Pancreas (tissue), 10 donors: Measurements from ENCODE around the gene MYBPC2. TPM values are rescaled to one million over a fixed set of nuclear protein-coding genes. Genes with fewer than 3 reads are reported as not detected.

Experiments
- ATAC-seq, 4 donors: fragments of 200-7000 bp; cut with Tn5 transposase; one replicate each; pipeline versions ENCODE4 v1.8.0 to v1.9.1; 2020; ENCODE audit warnings: mild to moderate bottlenecking in 4 of 4, moderate library complexity in 4 of 4
- DNase-seq, 6 donors: peaks; one replicate each; pipeline ENCODE4 v3.0.0-alpha.2; 2020
- FAIRE-seq: peaks from 2 replicates; lab custom pipeline; 2012; peaks lifted over from hg19 to GRCh38; lab: Jason Lieb, UNC
- H3K27ac ChIP-seq, 4 donors: fragments of 200-600 bp; sonication (generic); 1 replicate in 3 of 4; 2 replicates in 1 of 4; pipeline versions ENCODE4 v1.5.0 to v1.8.0; 2020
- H3K27me3 ChIP-seq, 4 donors: fragments of 200-600 bp; one replicate each; pipeline ENCODE4 v1.8.0; 2021
- H3K36me3 ChIP-seq, 3 donors: fragments of 200-600 bp; sonication (generic) in 1 of 3; one replicate each; pipeline versions ENCODE4 v1.5.0 to v1.8.0; 2020 to 2021
- H3K4me1 ChIP-seq, 3 donors: fragments of 200-600 bp; one replicate each; pipeline ENCODE4 v1.8.0; 2021
- H3K4me3 ChIP-seq, 4 donors: fragments of 200-600 bp; sonication (generic) in 2 of 4; one replicate each; pipeline versions ENCODE4 v1.5.0 to v1.8.0; 2020 to 2021
- H3K9me3 ChIP-seq, 4 donors: fragments of 200-600 bp; one replicate each; pipeline ENCODE4 v1.8.0; 2021
- CTCF ChIP-seq, 4 donors: fragments of 200-600 bp; sonication (generic) in 3 of 4; IDR thresholded peaks; one replicate each; pipeline versions ENCODE4 v1.5.0 to v1.8.0; 2021; ENCODE audit warnings: antibody characterized with exemption in 4 of 4
- whole genome bisulfite sequencing, 2 donors: extraction: QIAGEN DNeasy Blood & Tissue Kit; methylation state at CpG; one replicate each; pipeline ENCODE4 v1.1.7; 2013; 5-methylcytosine and 5-hydroxymethylcytosine counted together
- intact Hi-C, 3 donors: fragments of 100-400 bp; cut with DNase I; formaldehyde crosslinking; loops; one replicate each; pipeline versions ENCODE4 v1.11.1 to v1.14.2; 2022
- polyA plus RNA-seq, 2 donors: library from polyadenylated mRNA; stranded (reverse); fragments of 200-250 nt; gene quantifications; one replicate each; pipeline ENCODE4 v1.2.3, GENCODE V29; 2013
- total RNA-seq, 6 donors: library from RNA; stranded (reverse); fragmentation: NEBNext Ultra II Directional in 4 of 6; extraction: Animal tissue kit (Norgen Biotek cat#: 25700) in 4 of 6; gene quantifications; one replicate each; pipeline versions ENCODE4 v1.2.1 to v1.2.4, GENCODE V29; 2021 to 2023
- donor health status: healthy with polysubstance abuse.
- donor health status: DM: no; HTN: no; CAD: no; lungs with moderate emphysema.
- donor health status: DM: no; HTN: no; CAD: no.
- donor health status: control.
- donor health status: control.
- donor health status: Bipolar disorder and iron deficiency.
- donor health status: DM: yes; HTN: yes; CAD: no.
- donor health status: DM: no; HTN: no; CAD: no.
- donor health status: DM: no; HTN: no; CAD: no.
- donor health status: DM: yes; HTN: yes; CAD: no.

Gene MYBPC2
- total and polyA plus RNA-seq, 8 donors, result 0.02 to 1.7 (median 1.5) TPM; not detected in 5

GRCh38 chr19:50475101-50475568 lies 42.4 kb downstream of the MYBPC2 start:
- intact Hi-C loops, result no loop called here
- ATAC-seq, result no peak
- TF ChIP-seq CTCF (IDR thresholded peaks at IDR 0.05), result no peak
- DNase-seq, result peak in 2 of 6 donors; percentile 31 to 42
- Histone ChIP-seq H3K27ac (no peak overlapping the region), H3K27me3 (no peaks in the 10 kb centered on the region), H3K4me3 (no peak overlapping the region), H3K4me1 (peaks cover 0 to 11% (median 0%) of the 10 kb centered on the region in 3 donors), H3K36me3 (peaks cover 0 to 9% (median 3%) of the 10 kb centered on the region in 3 donors), H3K9me3 (no peaks in the 10 kb centered on the region)
- FAIRE-seq, result no peak
- 78 to 81% methylated on average over 12 of the region's 12 CpGs for WGBS, 2 donors

- WGBS, 2 donors, result 67 to 80% methylated on average over 27 to 29 of the region's 29 CpGs
Measured at GRCh38 chr19:50475736-50476223, 43.1 kb downstream of the MYBPC2 start.

GRCh38 chr19:50476224-50476906 lies 43.7 kb downstream of the MYBPC2 start, which contains the start of the genes EMC10 and GARIN5A:
Gene EMC10 (plus strand): TSS chr19:50476507. CDS start chr19:50476545, 38 bp downstream.
Gene GARIN5A (minus strand): TSS chr19:50476848. CDS start chr19:50476388, 460 bp downstream.
- FAIRE-seq, result no peak
- Histone ChIP-seq H3K27ac (peak within 1 kb of the TSS; percentile 58 to 82 (median 70)), H3K4me3 (peak within 1 kb of the TSS; percentile 70 to 99 (median 82)), H3K4me1 (peaks cover 0 to 11% (median 0%) of the 10 kb centered on the region in 3 donors), H3K27me3 (no peaks in the 10 kb centered on the region), H3K9me3 (no peaks in the 10 kb centered on the region), H3K36me3 (peaks cover 0 to 18% (median 15%) of the 10 kb centered on the region in 3 donors)
- 1 to 2% methylated on average over 58 of the region's 58 CpGs for WGBS, 2 donors
- ATAC-seq, result peak; percentile 94 to 99 (median 96)
- intact Hi-C loops, result no loop called here
- no peak for TF ChIP-seq CTCF (IDR thresholded peaks at IDR 0.05)
- peak; percentile 90 to 98 (median 95) for DNase-seq

More at GRCh38 chr19:50475736-50476223, 43.1 kb downstream of the MYBPC2 start:
- Histone ChIP-seq H3K9me3 (no peaks in the 10 kb centered on the region), H3K4me1 (peaks cover 0 to 11% (median 0%) of the 10 kb centered on the region in 3 donors), H3K27me3 (no peaks in the 10 kb centered on the region), H3K27ac (peak overlapping the region in 3 of 4 donors; percentile 65 to 82 (median 75)), H3K4me3 (peak overlapping the region in 3 of 4 donors; percentile 75 to 99 (median 90)), H3K36me3 (peaks cover 0 to 15% (median 9%) of the 10 kb centered on the region in 3 donors)
- FAIRE-seq (no peak), DNase-seq (no peak), ATAC-seq (no peak)
- intact Hi-C loops, result no loop called here
- TF ChIP-seq CTCF (IDR thresholded peaks at IDR 0.05), result no peak

- ATAC-seq, result no peak
- no peak for DNase-seq
Measured at GRCh38 chr19:50476907-50477238, 44.2 kb downstream of the MYBPC2 start.

More at GRCh38 chr19:50476907-50477238, 44.2 kb downstream of the MYBPC2 start:
- no peaks in the 10 kb centered on the region for H3K27me3 ChIP-seq
- H3K4me1 ChIP-seq, result peaks cover 0 to 11% (median 0%) of the 10 kb centered on the region in 3 donors
- no peak for FAIRE-seq
- H3K36me3 ChIP-seq, result peaks cover 0 to 20% (median 18%) of the 10 kb centered on the region in 3 donors
- no peak for TF ChIP-seq CTCF (IDR thresholded peaks at IDR 0.05)
- no peaks in the 10 kb centered on the region for H3K9me3 ChIP-seq
- H3K27ac ChIP-seq, result peak overlapping the region in 3 of 4 donors; percentile 58 to 82 (median 75)
- 7 to 9% methylated on average over 20 of the region's 20 CpGs for WGBS, 2 donors
- peak overlapping the region; percentile 70 to 99 (median 82) for H3K4me3 ChIP-seq
- intact Hi-C loops, result no loop called here
